Measurements from ENCODE around the gene CD40. TPM values are rescaled to one million over a fixed set of nuclear protein-coding genes. Genes with fewer than 3 reads are reported as not detected.

CD40 gene
- total RNA-seq, 1 donor from 2014 or later = 35.7 TPM

- DNase-seq (no peak), ATAC-seq (no peak)
- Histone ChIP-seq H3K27me3 (ENCODE audit: low read depth) (peaks cover 59% of the 10 kb centered on the region), H3K4me1 (no peaks in the 10 kb centered on the region), H3K4me3 (no peak overlapping the region), H3K9me3 (no peaks in the 10 kb centered on the region), H3K36me3 (no peaks in the 10 kb centered on the region), H3K27ac (no peak overlapping the region)
- intact Hi-C loops (cut with DNase I) = no loop called here
- no peak for TF ChIP-seq CTCF (IDR thresholded peaks at IDR 0.05)
These were observed 53.8 kb downstream of the CD40 start for GRCh38 chr20:46171909-46172308.

- no peak for TF ChIP-seq CTCF (IDR thresholded peaks at IDR 0.05)
- no peaks in the 10 kb centered on the region for H3K4me1 ChIP-seq
- H3K36me3 ChIP-seq = no peaks in the 10 kb centered on the region
- ATAC-seq (no peak), DNase-seq (no peak)
- peaks cover 61% of the 10 kb centered on the region for H3K27me3 ChIP-seq (ENCODE audit: low read depth)
- H3K9me3 ChIP-seq = no peaks in the 10 kb centered on the region
- no peak overlapping the region for H3K4me3 ChIP-seq
- intact Hi-C loops (cut with DNase I) = no loop called here
- no peak overlapping the region for H3K27ac ChIP-seq
These were observed 54.3 kb downstream of the CD40 start for GRCh38 chr20:46172455-46172854.

DNA sequence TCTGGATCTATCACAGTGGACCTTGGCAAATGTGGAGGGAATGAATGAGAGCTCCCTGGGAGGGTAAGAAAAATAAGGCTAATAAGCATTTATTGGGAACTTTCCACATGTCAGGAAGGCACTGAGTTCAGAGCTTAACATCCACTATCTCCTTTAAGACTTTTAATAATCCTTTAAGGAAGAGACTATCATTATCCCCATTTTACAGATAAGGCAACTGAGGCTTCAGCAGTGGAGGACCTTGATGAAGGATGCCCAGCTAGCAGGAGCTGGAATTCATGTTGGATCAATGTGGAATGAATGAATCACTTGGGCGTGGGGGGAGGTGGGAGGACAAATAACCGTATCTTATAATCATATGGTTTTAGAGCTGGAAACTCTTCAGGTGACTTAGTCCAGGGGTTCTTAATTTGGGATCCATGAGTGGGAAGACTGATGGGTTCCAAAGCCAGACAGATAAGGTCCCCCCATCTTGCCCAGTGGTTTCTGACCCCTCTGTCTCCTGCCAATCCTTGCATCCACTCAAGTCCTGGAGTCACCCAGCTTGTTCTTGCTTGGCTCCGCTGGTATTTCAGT, 54.9 kb downstream of the CD40 start:
- Histone ChIP-seq H3K9me3 (no peaks in the 10 kb centered on the region), H3K27me3 (ENCODE audit: low read depth) (peaks cover 61% of the 10 kb centered on the region)
- intact Hi-C loops (cut with DNase I) = no loop called here

GRCh38 chr20:46173652-46174468, 55.7 kb downstream of the CD40 start:
- DNase-seq = no peak
- Histone ChIP-seq H3K9me3 (no peaks in the 10 kb centered on the region), H3K4me3 (no peak overlapping the region), H3K27me3 (ENCODE audit: low read depth) (peaks cover 60% of the 10 kb centered on the region), H3K27ac (no peak overlapping the region), H3K4me1 (no peaks in the 10 kb centered on the region), H3K36me3 (no peaks in the 10 kb centered on the region)
- intact Hi-C loops (cut with DNase I) = no loop called here
- ATAC-seq = no peak
- no peak for TF ChIP-seq CTCF (IDR thresholded peaks at IDR 0.05)

More for the DNA sequence above, 54.9 kb downstream of the CD40 start:
- Histone ChIP-seq H3K27ac (no peak overlapping the region), H3K4me3 (no peak overlapping the region), H3K4me1 (no peaks in the 10 kb centered on the region), H3K36me3 (no peaks in the 10 kb centered on the region)
- DNase-seq = no peak
- no peak for ATAC-seq
- TF ChIP-seq CTCF (IDR thresholded peaks at IDR 0.05) = no peak

DNA sequence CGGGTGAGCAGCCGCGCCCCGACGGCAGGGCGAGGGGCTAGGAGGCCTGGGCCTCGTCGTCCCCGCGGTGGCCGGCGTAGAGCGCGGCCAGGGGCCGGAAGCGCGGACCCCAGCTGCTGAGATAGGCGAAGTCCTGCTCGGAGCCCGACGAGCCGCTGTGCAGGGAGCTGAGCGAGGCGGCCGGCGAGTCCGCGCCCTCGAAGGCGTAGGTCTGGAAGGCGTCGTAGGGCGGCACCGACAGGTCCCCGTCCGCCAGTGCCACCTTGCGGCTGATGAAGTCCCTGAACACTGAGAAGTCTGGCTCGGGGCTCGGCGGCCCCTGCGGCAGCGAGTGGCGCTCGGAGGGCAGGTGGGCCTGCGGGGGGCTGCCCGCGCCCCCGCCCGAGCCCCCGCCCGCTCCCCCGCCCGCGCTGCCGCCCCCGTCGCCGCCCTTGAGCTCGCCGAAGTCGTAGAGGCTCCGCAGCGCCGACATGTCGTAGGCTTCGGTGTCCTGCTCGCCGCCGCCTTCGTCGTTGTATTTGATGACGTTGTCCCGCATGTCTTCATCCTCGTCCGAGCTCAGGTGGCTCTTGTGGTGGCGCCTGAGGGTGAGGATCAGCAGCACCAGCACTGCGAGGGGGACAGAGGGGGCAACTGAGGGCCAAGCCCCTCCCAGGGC, 56.5 kb downstream of the CD40 start:
- no peaks in the 10 kb centered on the region for H3K36me3 ChIP-seq
- peak; percentile 84 for DNase-seq
- peak; percentile 59 for TF ChIP-seq CTCF (IDR thresholded peaks at IDR 0.05)
- ATAC-seq = peak; percentile 84
- peaks cover 61% of the 10 kb centered on the region for H3K27me3 ChIP-seq (ENCODE audit: low read depth)
- H3K9me3 ChIP-seq = no peaks in the 10 kb centered on the region
- no peak overlapping the region for H3K27ac ChIP-seq
- no peaks in the 10 kb centered on the region for H3K4me1 ChIP-seq
- intact Hi-C loops (cut with DNase I) = no loop called here
- no peak overlapping the region for H3K4me3 ChIP-seq
